ENCODE measurements around the gene ZNF648.
"Not testable (repeated sequence)": the region's sequence is repeated elsewhere in the genome, so short reads cannot be mapped to it uniquely, and the experiment has no call there.

ZNF648 gene

GRCh38 chr1:182029379-182030331, 31.9 kb downstream of the ZNF648 start:
- DNase-seq, result peak; percentile 66 to 98 (median 92)

DNA sequence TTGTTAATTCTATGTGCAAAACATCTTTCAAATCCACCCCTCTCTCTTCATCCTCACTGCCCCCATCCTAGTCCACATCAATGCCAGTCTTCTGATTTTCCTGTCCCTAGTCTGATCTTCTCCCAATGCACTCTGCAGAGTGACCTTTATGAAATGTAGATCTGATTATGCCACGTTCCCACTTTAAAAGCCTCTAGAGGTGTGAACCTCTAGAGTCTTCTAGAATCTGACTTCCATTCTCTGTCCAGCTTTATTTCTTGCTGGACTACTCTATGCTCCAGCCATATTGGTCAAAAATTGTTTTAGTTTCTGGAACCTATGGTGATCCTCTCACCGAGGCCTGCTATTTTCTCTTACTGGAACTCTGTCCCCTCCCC, 32.5 kb downstream of the ZNF648 start:
- DNase-seq, result peak in 1 of 14 donors; percentile 24

DNA sequence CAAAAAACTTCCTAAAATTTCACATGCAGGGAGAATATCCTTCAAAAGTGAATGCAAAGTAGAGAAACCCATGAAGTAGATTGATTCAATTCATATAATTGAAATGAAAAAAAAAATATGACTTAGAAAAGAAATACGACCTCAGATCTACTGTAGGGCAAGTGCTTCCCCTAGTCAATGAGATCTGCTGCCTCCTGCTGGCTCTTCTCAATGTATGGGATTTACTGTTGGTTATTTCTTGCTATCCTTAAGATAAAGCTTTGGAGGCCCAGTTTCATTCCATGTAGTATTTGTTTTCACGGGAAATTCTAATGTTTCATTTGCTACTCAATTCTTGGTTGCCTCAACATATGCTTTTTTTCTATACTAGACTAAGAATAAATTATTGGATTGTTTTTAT, 46.2 kb downstream of the ZNF648 start:
- no peak for DNase-seq

GRCh38 chr1:182010800-182011370, 50.6 kb downstream of the ZNF648 start:
- not testable (repeated sequence) for DNase-seq

DNA sequence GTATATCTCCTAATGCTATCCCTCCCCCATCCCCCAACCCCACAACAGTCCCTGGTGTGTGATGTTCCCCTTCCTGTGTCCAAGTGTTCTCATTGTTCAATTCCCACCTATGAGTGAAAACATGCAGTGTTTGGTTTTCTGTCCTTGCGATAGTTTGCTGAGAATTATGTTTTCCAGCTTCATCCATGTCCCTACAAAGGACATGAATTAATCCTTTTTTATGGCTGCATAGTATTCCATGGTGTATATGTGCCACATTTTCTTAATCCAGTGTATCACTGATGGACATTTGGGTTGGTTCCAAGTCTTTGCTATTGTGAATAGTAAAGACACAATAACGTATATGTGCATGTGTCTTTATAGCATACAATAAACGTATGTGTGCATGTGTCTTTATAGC, 56.1 kb downstream of the ZNF648 start:
- not testable (repeated sequence) for DNase-seq

- no peak for DNase-seq
Measured at GRCh38 chr1:182004601-182005000, 56.9 kb downstream of the ZNF648 start.

Measured in C1 segment of cervical spinal cord (tissue), 14 donors.